H1 (cell line): ENCODE data around the gene TMSB15B.

Experiments
- GABPA ChIP-seq: IDR thresholded peaks from 2 replicates; pipeline ENCODE4 v1.6.1; 2011; ENCODE audit warnings: mild to moderate bottlenecking, low read length, moderate library complexity, borderline replicate concordance; ENCODE audit not compliant: insufficient read depth
- JUN ChIP-seq: IDR thresholded peaks from 2 replicates; pipeline ENCODE4 v1.6.1; 2011; ENCODE audit warnings: low read depth, mild to moderate bottlenecking, improper control_type of control experiment, low read length
- KDM5A ChIP-seq: fragments of 200-600 bp; IDR thresholded peaks from 2 replicates; pipeline ENCODE4 v1.7.1; 2012; ENCODE audit warnings: mild to moderate bottlenecking, low read length, inconsistent platforms, mixed read lengths
- POLR2A ChIP-seq, 2 experiments: IDR thresholded peaks; 1 replicate in 1 of 2; 2 replicates in 1 of 2; pipeline ENCODE4 v1.6.1; 2011; ENCODE audit warnings: low read depth in 2 of 2, low read length in 2 of 2, mild to moderate bottlenecking in 2 of 2; ENCODE audit errors: control extremely low read depth in 1 of 2
- SP2 ChIP-seq: IDR thresholded peaks from 2 replicates; pipeline ENCODE4 v1.6.1; 2012; ENCODE audit warnings: mild to moderate bottlenecking, low read length, inconsistent platforms
- TF ChIP-seq, protein P1 (sequence below), 3 experiments: IDR thresholded peaks; 1 replicate in 2 of 3; 2 replicates in 1 of 3; pipeline versions ENCODE4 v1.5.1 to v1.6.1; 2011; ENCODE audit warnings: low read length in 3 of 3, mild to moderate bottlenecking in 3 of 3, inconsistent platforms in 2 of 3, low read depth in 1 of 3, moderate library complexity in 1 of 3; ENCODE audit not compliant: insufficient read depth in 1 of 3; ENCODE audit errors: control extremely low read depth in 1 of 3

DNA sequence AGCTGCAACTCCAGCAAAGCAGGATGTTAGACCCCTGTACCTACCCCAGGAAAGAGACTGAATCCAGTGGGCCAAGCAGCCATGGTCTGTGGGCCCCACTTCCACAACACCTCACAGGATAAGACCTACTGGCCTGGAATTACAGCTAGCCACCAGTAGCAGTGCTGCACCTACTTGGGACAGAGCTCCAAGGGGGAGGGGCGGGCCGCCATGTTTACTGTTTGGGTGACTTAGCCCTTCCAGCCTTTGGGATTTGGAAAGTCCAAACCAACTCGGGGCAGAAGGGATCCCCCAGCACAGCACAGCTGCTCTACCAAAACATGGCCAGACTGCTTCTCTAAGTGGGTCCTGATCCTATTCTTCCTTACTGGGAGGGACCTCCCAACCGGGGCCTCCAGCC lies 9.1 kb upstream of the TMSB15B start:
- TF ChIP-seq, protein P1, sequence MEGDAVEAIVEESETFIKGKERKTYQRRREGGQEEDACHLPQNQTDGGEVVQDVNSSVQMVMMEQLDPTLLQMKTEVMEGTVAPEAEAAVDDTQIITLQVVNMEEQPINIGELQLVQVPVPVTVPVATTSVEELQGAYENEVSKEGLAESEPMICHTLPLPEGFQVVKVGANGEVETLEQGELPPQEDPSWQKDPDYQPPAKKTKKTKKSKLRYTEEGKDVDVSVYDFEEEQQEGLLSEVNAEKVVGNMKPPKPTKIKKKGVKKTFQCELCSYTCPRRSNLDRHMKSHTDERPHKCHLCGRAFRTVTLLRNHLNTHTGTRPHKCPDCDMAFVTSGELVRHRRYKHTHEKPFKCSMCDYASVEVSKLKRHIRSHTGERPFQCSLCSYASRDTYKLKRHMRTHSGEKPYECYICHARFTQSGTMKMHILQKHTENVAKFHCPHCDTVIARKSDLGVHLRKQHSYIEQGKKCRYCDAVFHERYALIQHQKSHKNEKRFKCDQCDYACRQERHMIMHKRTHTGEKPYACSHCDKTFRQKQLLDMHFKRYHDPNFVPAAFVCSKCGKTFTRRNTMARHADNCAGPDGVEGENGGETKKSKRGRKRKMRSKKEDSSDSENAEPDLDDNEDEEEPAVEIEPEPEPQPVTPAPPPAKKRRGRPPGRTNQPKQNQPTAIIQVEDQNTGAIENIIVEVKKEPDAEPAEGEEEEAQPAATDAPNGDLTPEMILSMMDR (IDR thresholded peaks at IDR 0.05; ENCODE audit: control extremely low read depth in 1 of 3, insufficient read depth in 1 of 3, low read depth in 1 of 3, low read length in 3 of 3) = no peak
- no peak for TF ChIP-seq JUN
- no peak for TF ChIP-seq GABPA
- no peak for TF ChIP-seq KDM5A
- TF ChIP-seq POLR2A (IDR thresholded peaks at IDR 0.05; ENCODE audit: control extremely low read depth in 1 of 2, low read depth in 2 of 2, low read length in 2 of 2) = no peak
- no peak for TF ChIP-seq SP2
